ENCODE measurements around the gene CAV2.

The CAV2 gene

GRCh38 chr7:116557901-116558300 lies 58.4 kb downstream of the CAV2 start:
- TF ChIP-seq CTCF (conservative IDR thresholded peaks at IDR 0.05; ENCODE audit: low read depth, low read length): no peak
- no peak overlapping the region for H3K4me3 ChIP-seq (ENCODE audit: low read depth, low read length)
- no peak for DNase-seq (ENCODE audit: low read depth)

Data from choroid plexus epithelial cell (primary cell).